LNCaP clone FGC (cell line): ENCODE results near the gene DGKQ.
"Not testable (repeated sequence)": the region's sequence is repeated elsewhere in the genome, so short reads cannot be mapped to it uniquely, and the experiment has no call there.

Experiments used
- DNase-seq: peaks from one replicate; pipeline ENCODE4 v3.0.0-alpha.2; 2011; ENCODE audit warnings: low read depth
- H3K4me3 ChIP-seq: 2 replicates; pipeline ENCODE4 v1.5.1; 2011; ENCODE audit warnings: mild to moderate bottlenecking, low read depth, low read length, control low read depth
- CTCF ChIP-seq: IDR thresholded peaks from 2 replicates; pipeline ENCODE4 v1.5.1; 2012; ENCODE audit warnings: mild to moderate bottlenecking; ENCODE audit not compliant: control insufficient read depth, insufficient read depth; ENCODE audit errors: extremely low read depth

The DGKQ gene

DNA sequence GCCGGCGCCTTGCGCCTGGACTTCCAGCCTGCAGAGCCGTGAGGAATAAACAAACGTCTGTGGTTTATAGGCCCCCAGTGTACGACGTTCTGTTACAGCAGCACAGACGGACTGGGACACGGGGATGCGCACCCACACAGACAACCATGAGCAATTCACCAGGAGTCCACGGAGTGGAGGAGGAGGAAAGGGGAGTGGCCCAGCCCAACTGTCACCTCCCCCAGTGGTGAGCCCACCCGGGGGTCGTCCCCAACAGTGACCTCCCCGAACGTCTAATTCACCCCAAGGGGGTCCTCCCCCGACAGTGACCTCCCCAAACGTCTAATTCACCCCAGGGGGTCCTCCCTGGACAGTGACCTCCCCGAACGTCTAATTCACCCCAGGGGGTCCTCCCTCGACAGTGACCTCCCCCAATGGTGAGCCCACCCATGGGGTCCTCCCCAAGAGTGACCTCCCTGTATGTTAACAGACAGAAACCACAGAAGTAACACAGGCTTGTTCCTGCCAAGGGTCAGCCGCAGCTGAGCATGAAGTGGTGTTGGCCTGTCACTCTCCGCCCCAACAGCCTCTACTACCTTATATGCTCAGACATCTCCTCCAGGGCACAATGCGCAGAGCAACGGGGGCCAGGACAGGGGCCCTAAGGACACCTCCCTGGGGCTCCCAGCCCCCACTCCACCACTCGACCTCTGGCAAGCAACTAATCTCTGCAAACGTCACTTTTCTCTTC, 47.4 kb downstream of the DGKQ start:
- TF ChIP-seq CTCF = no peak
- no peak overlapping the region for H3K4me3 ChIP-seq
- DNase-seq = no peak

DNA sequence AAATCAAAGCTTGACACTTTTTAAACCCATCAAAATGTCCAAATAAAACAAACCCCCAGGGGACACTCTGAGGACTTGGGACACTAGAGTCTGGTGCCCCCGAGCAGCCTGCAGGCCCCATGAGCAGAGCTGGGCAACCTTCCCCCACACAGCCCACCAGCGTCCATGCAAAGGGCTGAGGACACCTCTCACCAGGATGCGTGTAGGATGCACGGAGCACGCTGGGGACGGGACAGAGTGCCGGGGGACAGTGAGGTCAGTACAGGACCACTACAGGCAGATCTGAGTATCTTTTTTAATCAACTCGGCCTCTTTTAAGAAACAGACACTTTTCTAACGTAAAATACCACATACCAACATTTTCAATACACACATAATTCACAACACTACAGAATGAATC, 48.2 kb downstream of the DGKQ start:
- TF ChIP-seq CTCF = no peak
- H3K4me3 ChIP-seq = no peak overlapping the region
- DNase-seq = no peak

DNA sequence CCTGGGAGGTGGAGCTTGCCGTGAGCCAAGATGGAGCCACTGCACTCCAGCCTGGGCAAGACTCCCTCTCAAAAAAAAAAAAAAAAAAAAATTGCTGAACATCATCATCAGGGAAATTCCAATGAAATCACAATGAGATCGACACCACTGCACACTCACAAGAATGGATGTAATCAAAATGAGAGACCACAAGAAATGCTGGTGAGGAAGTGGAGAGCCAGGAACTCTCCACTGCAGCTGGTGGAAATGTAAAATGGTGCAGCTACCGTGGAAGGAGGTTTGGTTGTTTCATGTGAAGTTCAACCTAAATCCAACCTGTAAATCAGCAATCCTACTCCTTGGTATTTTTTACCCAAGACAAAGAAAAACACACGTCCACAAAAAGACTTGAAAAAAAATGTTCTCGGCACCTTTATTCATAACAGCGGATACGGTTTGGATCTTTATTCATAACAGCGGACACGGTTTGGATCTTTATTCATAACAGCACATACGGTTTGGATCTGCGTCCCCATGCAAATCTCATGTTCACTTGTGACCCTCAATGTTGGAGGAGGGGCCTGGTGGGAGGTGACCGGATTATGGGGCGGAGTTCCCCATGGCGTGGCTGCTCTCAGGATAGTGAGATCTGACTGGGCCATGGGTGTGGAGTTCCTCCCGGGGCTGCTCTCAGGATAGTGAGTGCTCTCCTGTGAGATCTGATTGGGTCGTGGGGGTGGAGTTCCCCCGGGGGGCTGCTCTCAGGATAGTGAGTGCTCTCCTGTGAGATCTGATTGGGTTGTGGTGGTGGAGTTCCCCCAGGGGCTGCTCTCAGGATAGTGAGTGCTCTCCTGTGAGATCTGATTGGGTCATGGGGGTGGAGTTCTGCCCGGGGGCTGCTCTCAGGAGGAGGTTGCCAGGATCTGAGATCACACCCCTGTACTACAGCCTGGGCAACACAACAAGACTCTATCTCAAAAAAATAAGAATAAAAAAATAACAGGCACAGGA, 49.0 kb downstream of the DGKQ start:
- no peak for TF ChIP-seq CTCF
- no peak overlapping the region for H3K4me3 ChIP-seq
- DNase-seq = no peak

GRCh38 chr4:921830-922331, 51.5 kb downstream of the DGKQ start:
- DNase-seq = no peak
- no peak for TF ChIP-seq CTCF
- no peak overlapping the region for H3K4me3 ChIP-seq

DNA sequence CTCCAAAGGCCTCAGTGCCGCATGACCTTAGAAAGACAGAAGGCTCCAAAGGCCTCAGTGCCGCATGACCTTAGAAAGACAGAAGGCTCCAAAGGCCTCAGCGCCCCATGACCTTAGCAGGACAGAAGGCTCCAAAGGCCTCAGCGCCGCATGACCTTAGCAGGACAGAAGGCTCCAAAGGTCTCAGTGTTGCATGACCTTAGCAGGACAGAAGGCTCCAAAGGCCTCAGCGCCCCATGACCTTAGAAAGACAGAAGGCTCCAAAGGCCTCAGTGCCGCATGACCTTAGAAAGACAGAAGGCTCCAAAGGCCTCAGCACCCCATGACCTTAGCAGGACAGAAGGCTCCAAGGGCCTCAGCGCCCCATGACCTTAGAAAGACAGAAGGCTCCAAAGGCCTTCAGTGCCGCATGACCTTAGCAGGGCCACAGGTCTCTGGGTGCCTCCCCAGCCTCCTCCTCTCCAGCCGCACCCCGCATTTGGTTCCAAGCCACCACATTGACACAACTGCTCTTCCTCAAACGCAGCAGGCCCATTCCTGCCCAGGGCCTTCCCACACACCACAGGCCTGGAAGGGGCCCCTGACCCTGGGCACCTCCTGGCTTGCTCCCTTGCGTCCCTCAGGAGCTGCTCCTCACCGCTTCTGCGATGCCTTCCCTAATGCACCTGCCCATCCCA, 54.2 kb downstream of the DGKQ start:
- H3K4me3 ChIP-seq, DNase-seq: not testable (repeated sequence)

DNA sequence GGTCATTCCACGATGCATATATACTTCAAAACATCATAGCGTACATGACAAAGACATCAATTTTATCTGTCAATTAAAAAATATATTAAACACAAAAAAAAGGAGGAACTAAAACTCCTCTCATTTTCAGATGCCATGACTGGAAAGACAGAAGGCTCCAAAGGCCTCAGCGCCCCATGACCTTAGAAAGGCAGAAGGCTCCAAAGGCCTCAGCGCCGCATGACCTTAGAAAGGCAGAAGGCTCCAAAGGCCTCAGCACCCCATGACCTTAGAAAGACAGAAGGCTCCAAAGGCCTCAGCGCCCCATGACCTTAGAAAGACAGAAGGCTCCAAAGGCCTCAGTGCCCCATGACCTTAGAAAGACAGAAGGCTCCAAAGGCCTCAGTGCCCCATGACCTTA, 54.8 kb downstream of the DGKQ start:
- H3K4me3 ChIP-seq, DNase-seq: not testable (repeated sequence)

GRCh38 chr4:917992-918391, 55.4 kb downstream of the DGKQ start:
- DNase-seq = no peak
- no peak for TF ChIP-seq CTCF
- H3K4me3 ChIP-seq = no peak overlapping the region
